ENCODE data around the gene PDE4D. TPM values are rescaled to one million over a fixed set of nuclear protein-coding genes. Genes with fewer than 3 reads are reported as not detected.

PDE4D gene
- total and polyA plus RNA-seq, 2 donors (not counting 3 experiments of a cell fraction or from before 2014, with no cell fraction given): 34.5 to 51.2 TPM

DNA sequence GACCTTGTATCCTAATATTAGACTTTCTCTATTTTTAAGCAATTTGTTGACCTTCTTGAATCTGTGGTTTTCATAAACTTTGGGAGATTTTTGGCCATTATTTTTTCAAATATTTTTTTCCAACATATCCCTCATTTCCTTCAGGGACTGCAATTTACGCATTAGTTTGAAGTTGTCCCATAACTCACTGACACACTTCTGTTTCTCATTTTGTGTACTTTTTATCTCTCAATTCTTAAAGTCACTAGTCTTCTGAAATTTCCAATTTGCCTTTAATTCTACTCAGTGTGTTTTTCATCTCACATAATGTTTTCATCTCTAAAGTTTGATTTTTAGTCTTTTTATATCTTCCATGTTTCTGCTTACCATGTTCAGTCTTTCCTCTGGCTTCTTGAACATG is 953.9 kb downstream of the PDE4D start:
- H3K9ac ChIP-seq (replicated peaks; ENCODE audit: extremely low read depth, insufficient read depth, low read length): no peak overlapping the region
- no peak overlapping the region for H2AFZ ChIP-seq (ENCODE audit: low read depth, low read length)
- TF ChIP-seq, protein P1, sequence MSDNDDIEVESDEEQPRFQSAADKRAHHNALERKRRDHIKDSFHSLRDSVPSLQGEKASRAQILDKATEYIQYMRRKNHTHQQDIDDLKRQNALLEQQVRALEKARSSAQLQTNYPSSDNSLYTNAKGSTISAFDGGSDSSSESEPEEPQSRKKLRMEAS (IDR thresholded peaks at IDR 0.05; ENCODE audit: insufficient read depth, insufficient read length): no peak
- TF ChIP-seq POLR2A (IDR thresholded peaks at IDR 0.05; ENCODE audit: low read depth, low read length) (no peak), FOS (IDR thresholded peaks at IDR 0.05; ENCODE audit: borderline replicate concordance, insufficient read depth, low read length) (no peak), EZH2 (IDR thresholded peaks at IDR 0.05; ENCODE audit: borderline replicate concordance, low read depth, low read length, severe bottlenecking) (no peak), MYC (IDR thresholded peaks at IDR 0.05; ENCODE audit: low read depth, low read length) (no peak), GATA2 (IDR thresholded peaks at IDR 0.05; ENCODE audit: insufficient read depth, insufficient read length, low read depth, low read length) (no peak), POLR2AphosphoS5 (IDR thresholded peaks at IDR 0.05; ENCODE audit: insufficient read depth, low read depth, low read length) (no peak), JUN (IDR thresholded peaks at IDR 0.05; ENCODE audit: borderline replicate concordance, insufficient read depth, insufficient read length, low read depth) (no peak)
- TF ChIP-seq, protein P2, sequence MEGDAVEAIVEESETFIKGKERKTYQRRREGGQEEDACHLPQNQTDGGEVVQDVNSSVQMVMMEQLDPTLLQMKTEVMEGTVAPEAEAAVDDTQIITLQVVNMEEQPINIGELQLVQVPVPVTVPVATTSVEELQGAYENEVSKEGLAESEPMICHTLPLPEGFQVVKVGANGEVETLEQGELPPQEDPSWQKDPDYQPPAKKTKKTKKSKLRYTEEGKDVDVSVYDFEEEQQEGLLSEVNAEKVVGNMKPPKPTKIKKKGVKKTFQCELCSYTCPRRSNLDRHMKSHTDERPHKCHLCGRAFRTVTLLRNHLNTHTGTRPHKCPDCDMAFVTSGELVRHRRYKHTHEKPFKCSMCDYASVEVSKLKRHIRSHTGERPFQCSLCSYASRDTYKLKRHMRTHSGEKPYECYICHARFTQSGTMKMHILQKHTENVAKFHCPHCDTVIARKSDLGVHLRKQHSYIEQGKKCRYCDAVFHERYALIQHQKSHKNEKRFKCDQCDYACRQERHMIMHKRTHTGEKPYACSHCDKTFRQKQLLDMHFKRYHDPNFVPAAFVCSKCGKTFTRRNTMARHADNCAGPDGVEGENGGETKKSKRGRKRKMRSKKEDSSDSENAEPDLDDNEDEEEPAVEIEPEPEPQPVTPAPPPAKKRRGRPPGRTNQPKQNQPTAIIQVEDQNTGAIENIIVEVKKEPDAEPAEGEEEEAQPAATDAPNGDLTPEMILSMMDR (IDR thresholded peaks at IDR 0.05; ENCODE audit: extremely low read depth in 1 of 2, insufficient read depth in 1 of 2, low read depth in 1 of 2, low read length in 2 of 2): no peak
- no peak overlapping the region for H3K4me2 ChIP-seq (ENCODE audit: insufficient read depth, low read length)
- ChIA-PET POLR2A (no interaction called here), CTCF (no interaction called here)
- H3K9me3 ChIP-seq (replicated peaks; ENCODE audit: control insufficient read depth, insufficient read depth, low read length): no peaks in the 10 kb centered on the region
- FAIRE-seq: no peak
- DNase-seq (ENCODE audit: low read depth, low spot score): no peak
- no peaks in the 10 kb centered on the region for H3K79me2 ChIP-seq (ENCODE audit: control insufficient read depth, insufficient read depth, low read length)
- intact Hi-C loops (cut with micrococcal nuclease): no loop called here
- H3K4me3 ChIP-seq (replicated peaks in 1 of 3; ENCODE audit: insufficient read depth in 1 of 3, low read depth in 1 of 3, low read length in 3 of 3): no peak overlapping the region
- no peak overlapping the region for H3K27ac ChIP-seq (ENCODE audit: insufficient read depth, low read depth, low read length)
- no peaks in the 10 kb centered on the region for H4K20me1 ChIP-seq (replicated peaks; ENCODE audit: control insufficient read depth, extremely low read depth, insufficient read depth, low read length)
- H3K36me3 ChIP-seq (ENCODE audit: control insufficient read depth in 2 of 2, extremely low read depth in 1 of 2, insufficient read depth in 2 of 2, low read length in 2 of 2): no peaks in the 10 kb centered on the region
- H3K4me1 ChIP-seq (ENCODE audit: control insufficient read depth, extremely low read depth, insufficient read depth, low read length): no peaks in the 10 kb centered on the region
- BruUV-seq (replicated peaks): no TSS peak
- peaks cover 3 to 9% of the 10 kb centered on the region in 2 experiments for H3K27me3 ChIP-seq (ENCODE audit: control insufficient read depth in 2 of 2, insufficient read depth in 2 of 2, low read length in 2 of 2)
- dilution Hi-C loops (cut with MboI; ENCODE audit: extremely low pct_ligation_motif_present, low sequenced_read_pairs): no loop called here
- no peaks in the 10 kb centered on the region for H3K9me1 ChIP-seq (replicated peaks; ENCODE audit: control insufficient read depth, extremely low read depth, insufficient read depth, low read length)

All from endothelial cell of umbilical vein (primary cell).